Mucosa of descending colon (tissue), 3 donors: ENCODE results near the gene SLC48A1. TPM values are rescaled to one million over a fixed set of nuclear protein-coding genes. Genes with fewer than 3 reads are reported as not detected.

Source experiments
- ATAC-seq: fragments of 200-7000 bp; cut with Tn5 transposase; one replicate; pipeline ENCODE4 v1.9.1; 2020; ENCODE audit warnings: mild to moderate bottlenecking, moderate library complexity
- DNase-seq, 3 donors: peaks; one replicate each; pipeline ENCODE4 v3.0.0-alpha.2; 2020
- H3K36me3 ChIP-seq: fragments of 200-600 bp; one replicate; pipeline ENCODE4 v1.8.0; 2021; ENCODE audit warnings: low read depth, mild to moderate bottlenecking
- H3K4me1 ChIP-seq: fragments of 200-600 bp; one replicate; pipeline ENCODE4 v1.8.0; 2021; ENCODE audit warnings: low read depth, mild to moderate bottlenecking
- H3K4me3 ChIP-seq: fragments of 200-600 bp; one replicate; pipeline ENCODE4 v1.8.0; 2021; ENCODE audit warnings: mild to moderate bottlenecking
- H3K9me3 ChIP-seq: fragments of 200-600 bp; one replicate; pipeline ENCODE4 v1.8.0; 2021; ENCODE audit warnings: mild to moderate bottlenecking
- CTCF ChIP-seq: fragments of 200-600 bp; IDR thresholded peaks from one replicate; pipeline ENCODE4 v1.8.0; 2022; ENCODE audit warnings: antibody characterized with exemption, mild to moderate bottlenecking
- intact Hi-C, 2 donors: fragments of 100-400 bp; cut with DNase I in 1 of 2; cut with micrococcal nuclease in 1 of 2; formaldehyde crosslinking; loops; one replicate each; pipeline versions ENCODE4 v1.11.0 to v1.11.1; 2022; cut with DNase I, micrococcal nuclease
- total RNA-seq, 3 donors: library from RNA; stranded (reverse); fragmentation: NEBNext Ultra II Directional in 2 of 3; extraction: Animal tissue kit (Norgen Biotek cat#: 25700) in 2 of 3; gene quantifications; one replicate each; pipeline versions ENCODE4 v1.2.1 to v1.2.4, GENCODE V29; 2021 to 2023
- donor health status: DM: no; HTN: no; CAD: no; lungs with moderate emphysema.
- donor health status: DM: no; HTN: no; CAD: no.
- donor health status: DM: no; HTN: yes; CAD: no.

The SLC48A1 gene
- total RNA-seq, 3 donors from 2014 or later = 17.2 to 35.4 (median 19.1) TPM

DNA sequence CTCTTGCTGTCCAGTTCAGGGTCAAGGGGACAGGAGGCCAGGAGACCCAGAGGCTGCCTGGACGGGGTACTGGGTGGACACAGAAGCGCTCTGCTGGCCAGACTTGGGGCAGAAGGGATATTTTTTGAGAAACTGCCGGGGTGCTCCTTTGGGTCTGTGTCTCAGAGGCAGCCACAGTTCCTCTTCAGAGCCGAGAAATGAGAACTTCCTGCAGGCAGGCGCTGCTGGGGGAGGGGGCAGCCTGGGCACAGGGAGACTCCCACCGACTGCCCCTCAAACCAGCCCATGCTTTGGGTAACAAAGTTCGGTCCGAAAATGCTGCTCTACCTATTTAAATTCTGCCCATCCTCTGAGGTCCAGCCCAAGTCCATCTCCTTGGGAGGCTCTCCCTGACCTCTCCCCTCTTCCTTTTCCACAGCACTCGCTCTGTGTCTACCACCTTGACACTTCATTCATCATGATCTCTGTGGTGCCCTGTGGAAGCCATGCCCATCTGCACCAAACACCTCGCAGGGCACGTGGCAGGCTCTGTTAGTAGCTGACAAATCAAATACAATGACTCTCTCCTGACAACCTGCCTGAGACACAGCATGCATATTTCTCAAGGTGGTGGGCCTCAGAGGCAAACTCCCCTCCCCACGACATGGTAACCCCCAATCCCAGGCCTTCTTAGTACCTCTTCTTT lies 30.3 kb downstream of the SLC48A1 start:
- peak; percentile 4 for ATAC-seq
- H3K4me1 ChIP-seq = peaks cover 40% of the 10 kb centered on the region
- intact Hi-C loops = no loop called here
- TF ChIP-seq CTCF = no peak
- H3K36me3 ChIP-seq = no peaks in the 10 kb centered on the region
- no peak overlapping the region for H3K4me3 ChIP-seq
- no peaks in the 10 kb centered on the region for H3K9me3 ChIP-seq
- no peak for DNase-seq

DNA sequence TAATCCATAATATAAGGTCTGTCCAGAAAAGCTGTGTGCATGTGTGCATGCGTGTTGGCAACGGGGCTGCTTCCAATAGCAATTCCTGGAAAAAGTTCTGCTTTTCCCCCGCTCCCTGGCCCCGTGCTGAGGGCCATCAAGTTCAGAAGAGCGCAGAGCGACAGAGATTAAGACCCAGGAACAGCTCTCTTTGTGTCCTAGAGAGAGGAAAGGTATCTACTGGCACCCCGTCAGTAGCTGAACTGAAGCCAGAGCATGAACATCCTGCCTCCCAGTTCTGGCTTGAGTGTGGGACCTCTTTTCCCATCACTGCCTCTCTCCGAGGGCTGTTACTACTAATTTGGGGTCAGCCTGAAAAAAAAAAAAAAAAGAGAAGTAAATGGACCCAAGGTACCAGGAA lies 31.1 kb downstream of the SLC48A1 start:
- intact Hi-C loops = no loop called here

DNA sequence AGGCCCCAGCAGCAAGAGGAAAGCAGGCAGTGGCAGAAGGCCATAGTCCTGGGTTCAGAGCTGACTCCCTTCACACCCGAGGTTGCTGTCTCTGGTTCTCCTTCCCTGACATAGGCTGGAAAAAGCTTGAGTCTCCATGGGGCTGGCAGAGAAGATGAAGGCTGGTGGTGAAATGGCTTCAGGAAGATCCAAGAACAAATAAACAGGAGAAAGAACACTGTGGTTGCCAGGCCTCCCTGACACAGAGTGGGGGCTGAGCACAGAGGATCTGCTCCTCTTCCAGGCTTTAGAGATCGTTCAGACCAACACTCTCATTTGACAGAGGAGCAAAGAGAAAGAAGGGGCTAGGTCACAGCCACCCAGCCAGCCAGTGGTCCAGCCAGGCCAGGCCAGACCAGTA lies 32.4 kb downstream of the SLC48A1 start:
- intact Hi-C loops = no loop called here
- peaks cover 60% of the 10 kb centered on the region for H3K4me1 ChIP-seq
- ATAC-seq (no peak), DNase-seq (peak in 1 of 3 donors; percentile 29)
- H3K36me3 ChIP-seq = no peaks in the 10 kb centered on the region
- TF ChIP-seq CTCF = no peak
- no peaks in the 10 kb centered on the region for H3K9me3 ChIP-seq
- no peak overlapping the region for H3K4me3 ChIP-seq

More for the DNA sequence above, 31.1 kb downstream of the SLC48A1 start:
- Histone ChIP-seq H3K9me3 (no peaks in the 10 kb centered on the region), H3K4me1 (peaks cover 49% of the 10 kb centered on the region), H3K36me3 (no peaks in the 10 kb centered on the region), H3K4me3 (no peak overlapping the region)
- DNase-seq (no peak), ATAC-seq (no peak)
- no peak for TF ChIP-seq CTCF

DNA sequence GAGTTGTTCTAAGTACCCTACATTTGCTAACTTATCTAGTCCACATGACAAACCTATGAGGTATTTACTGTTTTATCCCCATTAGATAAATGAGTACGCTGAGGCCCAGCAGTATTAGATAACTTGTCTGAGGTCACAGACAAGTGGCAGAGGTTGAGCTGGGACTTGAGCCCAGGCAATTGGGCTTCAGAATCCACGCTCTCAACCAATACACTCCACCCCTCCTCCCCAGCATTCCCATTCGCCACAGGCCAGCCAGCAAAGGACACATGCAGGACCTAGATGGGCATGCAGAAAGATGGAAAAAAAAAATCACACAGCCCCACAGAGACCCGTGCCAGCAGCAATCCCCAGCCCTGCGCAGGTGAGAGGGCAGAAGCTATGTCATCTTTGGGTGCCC lies 34.3 kb downstream of the SLC48A1 start:
- Histone ChIP-seq H3K9me3 (no peaks in the 10 kb centered on the region), H3K36me3 (no peaks in the 10 kb centered on the region), H3K4me1 (peaks cover 75% of the 10 kb centered on the region), H3K4me3 (no peak overlapping the region)
- intact Hi-C loops = no loop called here
- no peak for TF ChIP-seq CTCF
- no peak for ATAC-seq
- peak in 1 of 3 donors; percentile 53 for DNase-seq

DNA sequence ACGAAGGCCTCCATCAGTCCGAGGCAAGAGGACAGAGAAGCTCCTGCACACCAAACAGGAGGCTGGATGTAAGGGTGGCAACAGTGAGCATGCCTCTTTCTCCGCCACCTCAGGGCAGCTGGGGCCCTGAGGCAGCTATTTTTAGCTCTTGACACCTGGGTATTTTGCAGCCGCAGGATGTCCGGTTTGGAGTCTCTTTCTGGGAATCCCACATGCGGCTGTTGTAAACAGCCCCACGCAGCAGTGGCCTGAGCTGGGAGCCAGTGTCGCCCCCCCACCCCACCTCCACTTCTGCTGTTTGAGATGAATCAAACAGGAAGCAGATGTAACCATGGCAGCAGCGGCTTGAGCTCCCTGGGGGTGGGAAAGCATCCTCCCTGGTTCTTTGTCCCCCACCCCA lies 35.0 kb downstream of the SLC48A1 start:
- ATAC-seq (peak; percentile 37), DNase-seq (peak; percentile 70 to 90 (median 71))
- intact Hi-C loops = no loop called here

More for the DNA sequence above, 35.0 kb downstream of the SLC48A1 start:
- Histone ChIP-seq H3K4me3 (no peak overlapping the region), H3K4me1 (peaks cover 73% of the 10 kb centered on the region), H3K36me3 (no peaks in the 10 kb centered on the region), H3K9me3 (no peaks in the 10 kb centered on the region)
- TF ChIP-seq CTCF = no peak
